K562 (cell line): ENCODE measurements around the gene ZP1. TPM values are rescaled to one million over a fixed set of nuclear protein-coding genes. Genes with fewer than 3 reads are reported as not detected.

Source experiments
- ARID1B ChIP-seq: fragments of 450-650 bp; IDR thresholded peaks from 2 replicates; pipeline ENCODE4 v1.6.1; 2016; ENCODE audit warnings: antibody characterized with exemption, mild to moderate bottlenecking, inconsistent platforms
- GTF2F1 ChIP-seq: IDR thresholded peaks from 2 replicates; pipeline ENCODE4 v1.6.1; 2011; ENCODE audit warnings: low read depth, low read length, improper control_type of control experiment
- HDAC2 ChIP-seq: fragments of 450-650 bp; IDR thresholded peaks from 2 replicates; pipeline ENCODE4 v1.6.1; 2016; ENCODE audit warnings: mild to moderate bottlenecking
- IRF2 ChIP-seq: sonication (generic); formaldehyde crosslinking; IDR thresholded peaks from 2 replicates; pipeline ENCODE4 v1.8.1; 2022; ENCODE audit warnings: mild to moderate bottlenecking, missing genetic modification reagents
- NFATC3 ChIP-seq: fragments of 450-650 bp; IDR thresholded peaks from 2 replicates; pipeline ENCODE4 v1.6.1; 2017; ENCODE audit warnings: mild to moderate bottlenecking
- NR0B1 ChIP-seq: fragments of 450-650 bp; IDR thresholded peaks from one replicate; pipeline ENCODE4 v1.6.1; 2018; ENCODE audit warnings: mild to moderate bottlenecking, moderate library complexity; ENCODE audit not compliant: partially characterized antibody
- NR2C1 ChIP-seq, 2 experiments: fragments of 450-650 bp; IDR thresholded peaks; 2 replicates each; pipeline ENCODE4 v1.6.1; 2017; ENCODE audit warnings: mild to moderate bottlenecking in 2 of 2, antibody characterized with exemption in 1 of 2, inconsistent platforms in 1 of 2, missing compliant biosample characterization in 1 of 2, missing genetic modification characterization in 1 of 2
- PHF8 ChIP-seq: fragments of 200-600 bp; sonication (generic); IDR thresholded peaks from 2 replicates; pipeline ENCODE4 v1.6.1; 2012; ENCODE audit warnings: mixed run types, mild to moderate bottlenecking, inconsistent platforms, low read length, moderate library complexity, borderline replicate concordance
- SUPT5H ChIP-seq: fragments of 450-650 bp; IDR thresholded peaks from 2 replicates; pipeline ENCODE4 v1.6.1; 2016
- TEAD1 ChIP-seq, 2 experiments: fragments of 450-650 bp in 1 of 2; sonication (generic) in 1 of 2; formaldehyde crosslinking; IDR thresholded peaks; 2 replicates each; pipeline versions ENCODE4 v1.4.0 to v1.8.0; 2020 to 2022; ENCODE audit warnings: mild to moderate bottlenecking in 2 of 2, missing genetic modification reagents in 1 of 2
- ZBTB2 ChIP-seq: fragments of 450-650 bp; IDR thresholded peaks from 2 replicates; pipeline ENCODE4 v1.6.1; 2016; ENCODE audit warnings: antibody characterized with exemption
- ZBTB40 ChIP-seq, 2 experiments: fragments of 450-650 bp in 1 of 2; sonication (generic) in 1 of 2; formaldehyde crosslinking in 1 of 2; IDR thresholded peaks; 2 replicates each; pipeline versions ENCODE4 v1.7.1 to v1.9.0; 2016 to 2022; ENCODE audit warnings: inconsistent platforms in 1 of 2, mild to moderate bottlenecking in 1 of 2, missing genetic modification reagents in 1 of 2
- ZNF766 ChIP-seq: fragments of 200-800 bp; sonication (Bioruptor generic); conservative IDR thresholded peaks from 2 replicates; pipeline ENCODE4 v1.6.1; 2016; ENCODE audit warnings: missing genetic modification characterization, missing compliant biosample characterization
- polyA plus RNA-seq, 8 experiments: library from polyadenylated mRNA; depleted of rRNA in 4 of 8; stranded (reverse) in 5 of 8; unstranded in 3 of 8; fragments of >200 nt; fragmentation: Nextera tagmentation in 2 of 8; fragmentation: Illumina TruSeq in 1 of 8; extraction: Ambion mirVana in 2 of 8; extraction: Trizol in 1 of 8; gene quantifications; 2 replicates each; pipeline versions ENCODE4 v1.2.1 to v1.2.3, GENCODE V29; 2011 to 2014; ENCODE audit warnings: inconsistent platforms in 1 of 8, missing spikeins in 1 of 8
- total RNA-seq, 7 experiments: library from RNA; depleted of rRNA in 6 of 7; stranded (reverse); fragments of >200 nt in 6 of 7; fragmentation: Illumina TruSeq in 2 of 7; extraction: Trizol in 2 of 7; gene quantifications; 2 replicates each; pipeline versions ENCODE4 v1.2.1 to v1.2.3, GENCODE V29; 2011 to 2021; ENCODE audit warnings: low replicate concordance in 1 of 7

Gene ZP1
- total and polyA plus RNA-seq, 9 of the 15 experiments (the other 6 are each of a cell fraction or from before 2014, with no cell fraction given): 0.11 to 0.15 TPM; not detected in 7

- TF ChIP-seq ZBTB40 (IDR thresholded peaks at IDR 0.05): peak; percentile 39; the same call in 1 of the 2 replicates
- TF ChIP-seq ZBTB40 (CRISPR knock-in tag; IDR thresholded peaks at IDR 0.05): no peak
- peak; percentile 96 for TF ChIP-seq HDAC2
- TF ChIP-seq NFATC3: no peak
- no peak for TF ChIP-seq NR0B1
- TF ChIP-seq IRF2 (CRISPR knock-in tag): no peak
- 0 out of 2 replicates have a peak, but pooled peaks have one; percentile 16 for TF ChIP-seq ARID1B
- no peak for TF ChIP-seq ZNF766 (CRISPR knock-in tag)
- peak; percentile 85; the same call in 1 of the 2 replicates for TF ChIP-seq PHF8
- TF ChIP-seq TEAD1 (CRISPR knock-in tag; IDR thresholded peaks at IDR 0.05): 0 out of 4 replicates have a peak, but pooled peaks of 1 of the 2 experiments have one; percentile 42
- TF ChIP-seq SUPT5H: peak; percentile 54; the same call in 1 of the 2 replicates
- TF ChIP-seq ZBTB2: peak; percentile 97
- TF ChIP-seq NR2C1 (IDR thresholded peaks at IDR 0.05): peak; percentile 59
- peak; percentile 79 for TF ChIP-seq NR2C1 (tag; IDR thresholded peaks at IDR 0.05)
- 0 out of 2 replicates have a peak, but pooled peaks have one; percentile 55 for TF ChIP-seq GTF2F1
Measured at GRCh38 chr11:60841797-60842667, 25.3 kb upstream of the ZP1 start, which contains the start of gene CCDC86 (continued).
